NOMO-1 treated with dmso at 0.1 percent for 144 hours (cell line): ENCODE data around the gene SLC17A6.

Experiments
- DNase-seq: peaks from one replicate; lab custom pipeline; 2025; ENCODE audit not compliant: unreplicated experiment; lab: John Stamatoyannopoulos, UW

Gene SLC17A6

DNA sequence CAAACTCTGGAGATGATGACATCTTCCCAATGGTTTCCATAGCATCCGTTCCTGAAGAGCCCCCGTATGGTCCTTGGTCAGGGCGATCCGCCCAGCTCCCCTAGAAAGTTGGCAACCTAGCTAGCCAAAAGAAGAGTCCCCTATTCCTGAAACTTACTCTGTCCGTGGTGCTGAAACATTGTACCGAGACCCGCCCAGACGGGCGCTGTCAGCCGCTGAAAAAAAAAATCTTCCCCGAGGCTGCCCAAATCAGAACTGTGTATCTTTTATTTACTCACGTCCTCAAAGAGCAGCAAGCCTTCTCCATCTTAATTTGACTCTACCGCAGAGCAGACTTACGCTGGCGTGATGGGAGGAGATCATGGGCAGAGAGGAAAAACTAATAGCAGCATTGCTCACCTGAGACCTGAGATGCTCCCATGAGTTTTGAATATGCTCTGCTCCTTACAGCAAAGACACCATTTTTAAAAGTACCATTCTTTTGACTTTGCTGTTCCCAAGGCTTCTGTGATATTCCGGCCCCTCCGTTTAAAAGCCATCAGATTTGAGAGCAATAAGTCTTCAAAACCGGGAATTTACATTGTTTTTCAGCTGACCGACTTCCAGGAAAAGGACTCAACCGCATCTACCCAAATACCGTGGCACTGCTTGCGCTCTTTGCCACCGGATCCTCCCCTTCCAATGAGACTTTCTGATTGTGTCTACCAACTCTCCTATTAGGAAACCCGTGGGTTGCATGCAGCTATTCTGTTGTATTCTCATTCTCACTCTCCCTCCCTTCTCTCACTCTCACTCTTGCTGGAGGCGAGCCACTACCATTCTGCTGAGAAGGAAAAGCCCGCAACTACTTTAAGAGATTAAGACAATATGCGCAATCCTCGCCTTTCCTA is at the start of gene SLC17A6:
TSS of gene SLC17A6 (plus strand) at position 786 of the 890 bp plus-strand sequence. CDS start 153 bp downstream, outside the sequence.
- no peak for DNase-seq

DNA sequence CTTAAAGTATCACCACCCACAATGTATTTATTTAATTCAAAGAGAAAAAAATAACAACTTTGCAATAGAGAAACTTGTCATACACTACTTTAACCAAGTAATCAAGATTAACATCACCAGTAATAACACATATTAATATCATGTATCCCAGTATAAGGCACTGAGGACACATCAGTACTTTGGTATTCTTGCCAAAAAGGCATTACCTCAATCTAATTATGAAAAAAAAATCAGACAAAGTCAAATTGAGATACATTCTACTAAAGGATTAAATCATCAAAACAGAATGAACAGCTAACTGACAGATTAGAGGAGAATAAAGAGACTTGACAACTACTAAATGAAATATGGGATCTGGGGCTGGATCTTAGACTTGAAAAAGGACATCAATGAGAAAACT is 35.8 kb upstream of the SLC17A6 start:
- no peak for DNase-seq

DNA sequence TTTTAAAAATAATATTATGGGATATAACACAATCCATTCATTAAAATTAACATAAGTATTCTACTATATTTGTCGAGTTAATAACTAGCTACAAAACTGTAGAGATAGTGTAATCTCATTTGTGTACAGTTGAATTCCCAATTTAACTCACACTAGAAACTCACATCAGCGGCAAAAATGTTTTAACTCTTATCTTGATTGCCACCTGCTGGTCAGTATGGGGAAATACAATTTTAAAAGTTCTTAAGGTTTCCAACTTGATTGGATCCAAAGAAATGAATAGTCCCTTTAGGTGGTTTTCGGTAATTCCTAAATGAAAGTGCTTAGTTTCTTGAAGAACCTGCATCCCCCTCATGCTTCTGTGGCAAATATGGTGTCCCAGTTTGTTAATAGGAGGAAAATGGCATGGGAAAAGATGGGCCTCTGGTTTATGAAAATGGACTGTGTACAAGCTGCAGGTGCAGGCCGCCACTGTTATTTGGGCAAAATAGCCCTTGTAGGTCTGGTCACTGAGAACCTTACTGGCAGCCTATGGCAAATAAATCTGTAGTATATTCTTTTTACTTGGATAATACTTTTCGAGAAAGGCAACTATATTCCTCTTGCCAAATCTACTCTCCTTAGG is 33.7 kb upstream of the SLC17A6 start:
- DNase-seq, result peak; percentile 5

DNA sequence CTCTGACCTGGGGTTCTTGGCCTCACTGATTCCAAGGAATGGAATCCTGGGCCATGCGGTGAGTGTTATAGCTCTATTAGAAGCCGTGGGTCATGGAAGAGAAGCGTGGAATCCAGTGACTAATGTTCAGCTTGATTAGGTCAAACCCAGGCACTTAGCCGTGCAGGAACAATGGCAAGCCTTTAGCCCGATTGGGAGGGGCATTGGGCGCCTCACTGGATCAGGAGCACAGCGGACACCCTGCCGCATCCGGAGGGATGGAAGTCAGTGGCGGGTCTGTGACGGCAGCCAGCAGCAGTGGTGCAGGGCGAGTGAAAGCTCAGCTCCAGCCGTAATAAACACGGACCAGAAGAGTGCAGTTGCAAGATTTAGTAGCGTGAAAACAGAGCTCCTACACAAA is 20.5 kb upstream of the SLC17A6 start:
- no peak for DNase-seq

DNA sequence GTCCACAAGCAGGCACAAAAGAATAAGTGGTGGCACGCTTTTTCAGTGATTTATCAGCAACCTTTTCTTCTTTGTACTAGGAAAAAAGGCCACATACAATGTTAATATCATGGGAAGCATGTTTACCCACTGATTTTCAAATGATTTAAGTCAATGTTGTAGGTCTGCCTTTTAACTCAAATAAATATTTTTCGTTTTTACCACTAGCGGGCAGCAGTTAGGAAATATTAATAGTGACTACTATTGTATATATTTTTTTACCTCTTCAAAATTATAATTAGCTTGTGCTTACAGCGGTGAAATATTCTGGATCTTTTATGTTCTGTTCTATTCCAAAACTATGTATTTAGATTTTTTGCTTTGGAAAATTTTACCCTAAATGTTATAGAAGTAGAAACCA is 6.4 kb upstream of the SLC17A6 start:
- no peak for DNase-seq

DNA sequence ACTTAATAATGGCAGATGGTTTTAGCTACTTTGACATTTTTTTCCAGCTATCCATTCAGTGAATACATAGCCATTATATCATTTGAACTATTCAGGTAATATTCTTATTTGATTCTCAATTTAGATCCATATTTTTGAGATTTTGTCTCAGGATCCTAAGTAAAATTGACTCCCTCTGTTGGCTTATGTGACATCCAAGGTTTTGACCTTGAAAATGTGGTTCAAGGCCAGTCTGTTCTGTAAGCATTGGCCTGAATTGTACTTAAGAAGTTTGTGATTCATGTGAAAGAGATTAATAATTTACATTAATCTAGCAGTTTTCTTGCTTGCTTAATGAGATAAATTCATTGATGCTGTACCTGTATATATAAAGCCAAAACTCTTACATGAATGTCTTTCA is 1.6 kb upstream of the SLC17A6 start:
- DNase-seq, result no peak

DNA sequence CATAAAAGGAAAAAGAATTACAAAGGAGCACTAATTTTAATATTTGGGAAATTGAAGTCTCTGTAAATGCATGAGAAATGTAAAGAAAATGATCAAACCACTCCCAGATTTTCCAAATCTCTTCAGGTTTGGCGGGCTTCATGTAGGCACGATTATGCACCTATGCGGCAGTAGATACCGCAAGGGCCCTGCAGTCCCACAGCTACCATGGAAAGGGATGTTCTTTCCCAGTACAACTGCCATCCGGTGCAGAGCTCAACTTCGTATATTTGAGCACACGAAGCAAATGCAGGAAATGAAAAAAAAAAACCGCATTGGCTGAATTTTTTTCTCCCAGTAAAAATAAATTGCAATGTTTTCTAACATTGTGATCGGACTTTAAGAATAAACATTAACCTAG is 1.4 kb downstream of the SLC17A6 start:
- no peak for DNase-seq

DNA sequence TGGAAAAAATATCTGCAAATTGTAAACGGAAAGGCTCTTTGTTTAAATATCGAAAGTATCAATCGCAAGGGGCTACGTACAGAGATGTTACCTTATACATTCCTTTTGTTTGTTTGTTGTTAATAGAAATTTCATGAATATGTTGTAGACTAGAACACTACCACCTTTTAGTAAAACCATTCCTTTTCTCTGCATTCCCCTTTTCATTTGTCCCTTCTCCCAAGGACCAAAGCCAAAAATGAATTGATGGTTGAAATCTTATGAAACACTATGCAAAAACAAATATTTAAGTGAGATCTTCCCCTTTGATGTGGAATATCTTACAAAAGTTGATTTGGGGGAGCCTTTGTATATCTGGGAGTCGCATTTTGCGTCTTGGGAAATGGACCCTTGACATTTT is 2.1 kb downstream of the SLC17A6 start:
- no peak for DNase-seq

DNA sequence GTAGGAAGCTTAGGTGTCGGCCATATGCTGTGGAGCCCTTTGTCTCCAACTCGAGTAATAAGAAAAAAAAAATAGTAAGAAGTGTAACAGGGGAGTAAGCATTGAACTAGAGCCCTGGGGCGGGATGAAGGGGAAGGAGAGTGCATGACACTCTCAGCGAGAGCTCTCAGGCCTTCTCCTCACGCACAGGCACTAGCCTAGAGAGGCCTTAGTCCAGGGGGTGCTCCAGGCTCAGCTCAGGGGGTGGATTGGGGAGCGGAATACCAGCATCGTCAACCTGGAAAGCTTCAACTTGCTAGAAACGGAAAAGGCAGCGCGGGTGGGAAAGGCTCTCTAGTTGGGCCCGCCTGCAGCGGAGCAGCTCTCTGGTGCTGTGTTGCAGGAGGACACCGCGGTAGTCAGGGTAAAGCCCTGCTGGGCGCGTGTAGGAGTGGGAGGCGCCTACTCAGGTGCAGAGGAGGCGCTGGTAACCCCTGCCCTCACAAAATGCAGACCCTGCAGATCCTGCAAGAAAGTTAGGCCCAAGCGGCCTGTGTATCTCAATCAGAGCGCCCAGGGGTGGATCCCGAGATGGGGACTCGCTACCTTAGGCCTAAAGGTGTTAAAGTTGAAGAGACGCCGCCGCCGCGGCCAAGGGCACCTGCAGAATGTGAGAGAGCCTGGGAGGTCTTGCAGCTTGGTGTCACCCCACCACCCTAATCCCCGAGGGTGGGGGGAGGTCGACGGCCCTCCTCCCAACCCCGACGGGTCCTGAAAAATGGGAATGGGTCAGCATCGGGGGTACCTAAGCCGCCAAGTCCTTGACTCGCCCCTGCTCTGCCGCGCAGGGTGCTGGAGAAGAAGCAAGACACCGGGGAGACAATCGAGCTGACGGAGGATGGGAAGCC is 2.8 kb downstream of the SLC17A6 start:
- no peak for DNase-seq

DNA sequence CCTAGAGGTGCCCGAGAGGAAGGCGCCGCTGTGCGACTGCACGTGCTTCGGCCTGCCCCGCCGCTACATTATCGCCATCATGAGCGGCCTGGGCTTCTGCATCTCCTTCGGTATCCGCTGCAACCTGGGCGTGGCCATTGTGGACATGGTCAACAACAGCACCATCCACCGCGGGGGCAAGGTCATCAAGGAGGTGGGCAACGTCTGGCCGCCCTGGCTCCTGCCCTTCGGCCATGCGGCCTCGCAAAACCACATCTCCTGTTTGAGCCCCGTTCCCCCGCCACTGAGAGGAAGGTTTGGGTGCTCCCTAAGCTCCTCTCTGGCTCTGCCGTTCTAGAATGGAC is 3.4 kb downstream of the SLC17A6 start:
- DNase-seq, result no peak

DNA sequence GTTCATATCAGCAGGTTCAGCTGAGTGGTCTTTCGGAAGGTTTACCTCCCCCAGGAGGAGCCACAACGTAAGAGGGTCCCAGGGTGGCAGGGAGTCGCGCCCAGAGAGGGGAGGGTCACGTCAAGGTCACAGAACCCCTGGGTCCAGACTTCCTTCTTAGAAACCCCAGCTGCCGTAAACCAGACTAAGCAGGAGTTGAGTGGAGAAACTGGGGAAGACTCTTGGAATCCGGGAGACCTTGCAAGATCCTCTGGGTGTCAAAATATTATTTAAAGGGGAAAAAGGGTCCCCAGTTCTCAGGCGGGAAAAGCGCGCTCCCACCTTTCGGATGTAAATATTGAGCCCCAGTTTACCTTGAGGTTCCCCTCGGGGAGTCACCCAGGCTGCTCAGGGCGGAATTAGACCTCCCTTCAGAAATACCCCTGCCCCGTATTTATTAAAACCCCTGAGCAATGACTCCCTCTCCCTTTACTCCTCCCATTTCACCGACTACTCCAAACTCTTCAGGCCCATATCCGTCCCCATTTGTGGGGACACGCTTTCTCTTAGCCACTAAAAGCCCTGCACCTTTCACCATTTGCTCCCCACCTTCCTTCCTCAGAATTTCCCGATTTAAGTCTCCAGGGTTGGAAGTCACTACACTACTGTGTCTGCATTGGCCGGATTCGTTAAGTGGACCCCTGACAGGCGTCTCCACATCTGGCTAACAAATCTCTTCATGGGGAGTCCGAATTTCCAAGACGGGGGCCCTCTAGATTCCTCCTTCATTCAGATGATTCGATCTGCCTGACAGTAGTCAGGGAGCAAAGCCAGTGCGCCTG is 4.2 kb downstream of the SLC17A6 start:
- no peak for DNase-seq

DNA sequence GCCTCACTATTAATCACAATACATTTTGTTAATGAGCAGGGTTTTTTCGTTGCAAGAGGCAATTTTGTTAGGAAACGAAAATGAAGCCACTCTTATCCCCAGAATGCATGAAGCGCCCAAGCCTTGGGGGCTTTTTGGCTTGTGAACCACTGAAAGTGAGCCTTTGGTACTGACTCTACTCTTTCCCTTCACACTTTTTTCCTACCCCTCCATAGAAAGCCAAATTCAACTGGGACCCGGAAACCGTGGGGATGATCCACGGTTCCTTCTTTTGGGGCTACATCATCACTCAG is 4.8 kb downstream of the SLC17A6 start:
- no peak for DNase-seq

DNA sequence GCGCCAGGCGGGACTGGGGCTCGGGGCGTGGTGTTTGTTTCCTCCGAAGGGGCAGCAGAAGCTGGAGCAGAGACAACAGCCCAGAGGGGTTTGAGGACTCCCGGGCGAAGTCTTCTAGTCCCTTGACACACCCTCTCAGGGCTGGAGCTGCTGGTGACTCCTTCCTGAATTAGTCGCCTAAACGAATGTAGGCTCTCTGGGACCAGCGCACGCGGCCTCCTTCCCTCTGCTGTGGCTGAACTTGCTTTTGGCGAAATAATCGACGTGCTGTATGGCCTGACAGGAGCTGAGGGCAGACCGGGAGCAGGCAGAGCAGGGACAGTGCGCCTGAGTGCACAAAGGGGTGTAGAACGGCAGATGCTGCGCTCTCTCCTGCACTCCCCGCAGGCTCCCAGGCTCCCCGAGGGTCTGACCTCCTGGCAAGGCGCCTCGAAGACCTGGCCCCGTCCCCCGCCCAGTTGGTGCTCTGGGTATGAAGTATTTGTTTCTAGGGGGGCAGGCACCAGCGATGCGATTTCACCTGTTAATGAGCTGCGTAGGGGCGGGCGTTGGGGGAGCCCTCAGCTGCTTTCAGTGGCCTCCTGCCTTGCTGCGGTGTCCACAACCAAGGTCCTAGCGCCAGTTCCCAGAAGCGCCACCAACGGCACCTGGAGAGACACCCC is 5.3 kb downstream of the SLC17A6 start:
- DNase-seq, result no peak

DNA sequence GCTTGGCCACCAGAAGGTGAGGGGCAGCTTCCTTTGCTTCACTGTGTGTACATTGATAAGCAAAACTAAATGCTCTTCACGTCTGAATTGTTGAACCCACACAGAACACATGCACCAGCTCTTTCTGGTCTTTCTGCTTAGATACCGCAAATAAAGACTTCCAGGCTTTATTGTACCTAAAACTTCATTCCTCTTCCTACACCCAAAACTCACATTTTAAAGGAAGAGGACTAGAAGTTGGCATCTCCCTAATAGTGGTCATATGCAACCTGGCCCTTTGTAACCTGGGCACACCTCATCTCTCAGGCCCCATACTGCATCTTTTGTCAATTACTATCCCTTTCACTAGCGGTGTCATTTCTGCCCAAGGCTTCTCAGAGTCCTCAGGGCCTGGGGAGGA is 5.9 kb downstream of the SLC17A6 start:
- no peak for DNase-seq

DNA sequence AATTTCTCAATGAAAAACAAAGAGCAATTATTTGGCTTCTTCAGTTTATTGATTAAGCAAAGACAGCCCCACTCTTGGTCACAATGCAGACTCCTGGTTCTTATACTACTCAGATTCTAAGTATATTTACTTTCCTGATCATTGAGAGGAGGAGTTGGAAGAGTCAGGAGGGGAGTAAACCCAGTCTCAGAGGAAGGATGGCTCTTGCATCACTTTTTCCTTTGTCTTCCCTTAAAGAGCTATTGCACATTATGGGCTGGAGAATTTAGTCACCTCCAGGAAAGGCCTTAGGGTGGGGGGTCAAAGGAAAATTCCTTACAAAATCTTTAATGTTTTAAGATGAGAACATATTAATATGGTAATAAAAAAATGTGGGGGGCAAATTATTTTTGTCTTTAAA is 8.1 kb downstream of the SLC17A6 start:
- no peak for DNase-seq

DNA sequence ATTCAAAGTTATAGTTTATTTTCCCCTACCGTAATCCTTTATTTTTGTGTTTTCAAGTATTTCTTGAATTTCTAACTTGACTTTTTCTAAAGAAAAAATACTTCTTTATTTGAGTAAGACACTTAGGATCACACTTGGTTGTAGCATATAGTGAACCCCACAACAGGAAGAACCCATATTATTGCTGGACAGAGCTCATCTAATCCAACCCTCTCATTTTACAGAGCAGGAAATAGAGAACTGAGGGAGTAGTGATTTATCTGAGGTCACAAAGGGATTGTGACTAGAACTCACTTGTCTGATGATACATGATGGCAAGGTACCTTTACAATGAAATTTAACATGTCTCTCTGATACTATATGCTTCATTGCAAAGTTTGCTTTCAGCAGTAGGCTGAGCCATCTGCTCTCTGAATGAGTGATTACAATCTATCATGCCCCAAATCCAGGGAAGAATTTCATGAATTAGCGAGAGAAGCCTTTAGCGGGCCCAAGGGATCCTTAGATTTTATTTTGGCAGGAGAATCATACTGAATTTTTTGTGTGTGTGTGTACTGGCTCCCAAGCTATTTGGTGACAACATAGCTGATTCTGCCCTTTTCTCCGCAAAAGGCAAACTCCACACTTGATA is 9.8 kb downstream of the SLC17A6 start:
- DNase-seq, result no peak

DNA sequence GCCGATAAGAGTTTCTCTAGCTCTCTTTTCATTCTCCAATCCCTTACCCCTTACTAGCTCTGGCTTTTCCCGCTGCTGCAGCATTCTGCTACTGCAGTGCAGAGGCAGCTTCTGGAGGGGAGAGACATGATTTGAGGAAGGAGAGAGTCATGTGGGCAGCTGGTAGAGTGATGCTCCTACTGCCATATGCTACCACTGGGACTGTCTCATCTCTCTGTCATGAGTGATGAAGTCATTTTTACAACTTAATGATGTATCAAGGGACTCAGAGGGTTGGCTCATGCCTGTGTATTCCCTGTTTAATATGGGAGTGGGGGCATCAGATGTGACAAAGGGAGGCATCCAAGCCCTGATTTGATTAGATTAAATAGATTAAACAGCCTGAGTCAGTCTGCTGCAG is 11.3 kb downstream of the SLC17A6 start:
- no peak for DNase-seq

DNA sequence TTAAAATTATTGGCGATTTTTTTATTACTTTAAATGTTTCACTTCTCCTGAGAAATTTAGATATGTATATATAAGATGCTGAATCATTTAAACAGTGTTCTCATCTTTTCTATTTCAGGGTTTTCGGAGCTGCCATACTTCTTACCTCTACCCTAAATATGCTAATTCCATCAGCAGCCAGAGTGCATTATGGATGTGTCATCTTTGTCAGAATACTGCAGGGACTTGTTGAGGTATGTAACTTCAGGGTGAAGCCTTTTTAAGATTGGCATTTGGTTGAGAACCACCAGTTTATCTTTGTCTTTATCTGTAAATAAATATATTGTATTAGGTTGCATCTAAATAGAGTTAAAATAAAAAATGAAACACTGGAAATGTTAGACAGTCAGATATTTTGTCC is 21.1 kb downstream of the SLC17A6 start:
- DNase-seq, result no peak

DNA sequence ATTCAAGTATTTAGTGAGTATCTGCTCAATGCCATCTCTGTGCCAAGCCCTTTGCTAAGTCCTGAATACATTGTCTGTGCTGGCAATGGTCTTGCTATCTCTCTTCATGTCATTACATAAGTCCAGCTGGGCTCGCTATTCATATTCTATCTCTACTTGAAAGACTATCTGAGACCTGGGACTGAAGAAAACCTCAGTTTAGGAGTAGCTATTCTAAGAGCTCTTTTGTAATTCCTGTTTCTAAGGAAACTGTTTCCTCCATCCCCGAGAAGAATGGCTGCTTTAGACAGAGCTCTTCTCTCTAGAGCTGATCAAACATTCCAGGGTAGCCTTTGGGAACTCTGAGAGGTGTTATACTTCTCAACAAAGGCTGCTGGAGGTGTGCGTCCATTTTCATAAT is 33.0 kb downstream of the SLC17A6 start:
- DNase-seq, result no peak

DNA sequence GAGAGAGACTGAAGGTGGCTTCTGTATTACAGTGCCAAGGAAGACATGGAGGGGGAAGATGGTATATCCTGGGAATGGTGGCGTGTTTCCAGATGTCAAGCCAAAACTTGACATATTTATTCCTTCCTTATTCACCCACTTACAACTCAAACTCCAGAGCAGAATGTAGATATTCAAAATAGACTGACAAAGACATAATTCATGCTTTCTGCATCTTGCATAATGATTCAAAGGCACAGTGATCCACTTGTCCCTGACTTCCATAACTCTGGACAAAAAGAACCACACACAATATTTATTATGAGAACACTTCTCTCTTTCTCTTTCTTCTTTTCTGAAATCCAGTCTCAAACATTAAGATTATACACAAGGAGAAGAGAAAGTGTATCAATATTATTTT is 48.9 kb downstream of the SLC17A6 start:
- DNase-seq, result no peak
